ENCODE data around the gene MICB.

MICB gene

GRCh38 chr6:31528821-31529328, 30.9 kb downstream of the MICB start, which contains the start of gene MCCD1:
TSS of gene MCCD1 (plus strand) at chr6:31528962. CDS start at chr6:31529015, 53 bp downstream.
- no peak for DNase-seq (ENCODE audit: low read depth)
- TF ChIP-seq CTCF (IDR thresholded peaks at IDR 0.05; ENCODE audit: low read length, missing control alignments), result no peak

GRCh38 chr6:31529329-31530150, 31.6 kb downstream of the MICB start:
- DNase-seq (ENCODE audit: low read depth), result no peak
- TF ChIP-seq CTCF (IDR thresholded peaks at IDR 0.05; ENCODE audit: low read length, missing control alignments), result no peak
- no peak overlapping the region for H3K4me3 ChIP-seq (replicated peaks; ENCODE audit: low read depth, low read length)

More at GRCh38 chr6:31528821-31529328, 30.9 kb downstream of the MICB start, which contains the start of gene MCCD1:
- H3K4me3 ChIP-seq (replicated peaks; ENCODE audit: low read depth, low read length), result no peak within 1 kb of the TSS

- no peak overlapping the region for H3K4me3 ChIP-seq (replicated peaks; ENCODE audit: low read depth, low read length)
- TF ChIP-seq CTCF (IDR thresholded peaks at IDR 0.05; ENCODE audit: low read length, missing control alignments), result no peak
These were observed 32.7 kb downstream of the MICB start for GRCh38 chr6:31530659-31531058.

GRCh38 chr6:31531162-31531561, 33.2 kb downstream of the MICB start:
- no peak overlapping the region for H3K4me3 ChIP-seq (replicated peaks; ENCODE audit: low read depth, low read length)
- no peak for DNase-seq (ENCODE audit: low read depth)
- no peak for TF ChIP-seq CTCF (IDR thresholded peaks at IDR 0.05; ENCODE audit: low read length, missing control alignments)

More at GRCh38 chr6:31530659-31531058, 32.7 kb downstream of the MICB start:
- no peak for DNase-seq (ENCODE audit: low read depth)

GRCh38 chr6:31531771-31532643, 34.1 kb downstream of the MICB start:
- no peak overlapping the region for H3K4me3 ChIP-seq (replicated peaks; ENCODE audit: low read depth, low read length)
- no peak for TF ChIP-seq CTCF (IDR thresholded peaks at IDR 0.05; ENCODE audit: low read length, missing control alignments)
- no peak for DNase-seq (ENCODE audit: low read depth)

GRCh38 chr6:31532644-31533454, 34.9 kb downstream of the MICB start:
- no peak overlapping the region for H3K4me3 ChIP-seq (replicated peaks; ENCODE audit: low read depth, low read length)
- DNase-seq (ENCODE audit: low read depth), result no peak
- TF ChIP-seq CTCF (IDR thresholded peaks at IDR 0.05; ENCODE audit: low read length, missing control alignments), result no peak
